T-helper 9 cell (primary cell): ENCODE results near the gene MTURN.
A peak's percentile ranks its signal among the peaks of the same experiment; 100 is the strongest.
"Not testable (repeated sequence)": the region's sequence is repeated elsewhere in the genome, so short reads cannot be mapped to it uniquely, and the experiment has no call there.

Experiments used
- DNase-seq: peaks from one replicate; pipeline ENCODE4 v3.0.0-alpha.2; 2020
- total RNA-seq, 2 donors: gene quantifications; one replicate each; lab custom pipeline; 2026; lab: John Stamatoyannopoulos, UW

MTURN gene
- 22.2 to 44.9 reads per million in 2 donors for total RNA-seq

DNA sequence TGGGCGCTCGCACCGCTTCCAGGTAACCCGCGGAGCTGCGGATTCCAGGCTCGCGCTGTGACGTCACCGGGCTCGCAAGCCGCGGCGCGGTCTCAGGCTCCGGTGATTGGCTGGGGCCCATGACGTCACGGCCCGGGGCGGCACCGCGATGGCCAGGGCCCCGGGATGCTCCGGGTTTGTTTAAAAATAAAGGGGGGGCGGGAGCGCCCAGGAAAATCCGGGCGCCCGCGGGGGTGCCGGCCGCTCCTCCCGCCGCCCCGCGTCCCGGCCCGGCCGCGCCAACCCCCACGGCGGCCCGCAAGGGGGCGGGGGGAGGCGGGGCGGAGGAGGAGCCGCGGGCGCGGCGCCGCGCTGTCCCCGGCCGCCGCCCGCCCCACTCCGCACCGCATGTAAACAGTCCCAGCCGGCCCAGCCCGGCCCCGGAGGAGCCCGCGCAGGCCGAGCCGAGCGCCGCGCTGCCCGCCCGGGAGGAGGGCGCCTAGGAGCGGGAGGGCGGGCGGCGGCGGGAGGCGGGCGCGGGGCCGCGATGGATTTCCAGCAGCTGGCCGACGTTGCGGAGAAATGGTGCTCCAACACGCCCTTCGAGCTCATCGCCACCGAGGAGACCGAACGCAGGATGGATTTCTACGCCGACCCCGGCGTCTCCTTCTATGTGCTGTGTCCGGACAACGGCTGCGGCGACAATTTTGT lies at the start of gene MTURN:
Gene MTURN (plus strand): TSS at position 376 of the 690 bp plus-strand sequence. CDS start 151 bp downstream, at position 527.
- peak; percentile 89 for DNase-seq

DNA sequence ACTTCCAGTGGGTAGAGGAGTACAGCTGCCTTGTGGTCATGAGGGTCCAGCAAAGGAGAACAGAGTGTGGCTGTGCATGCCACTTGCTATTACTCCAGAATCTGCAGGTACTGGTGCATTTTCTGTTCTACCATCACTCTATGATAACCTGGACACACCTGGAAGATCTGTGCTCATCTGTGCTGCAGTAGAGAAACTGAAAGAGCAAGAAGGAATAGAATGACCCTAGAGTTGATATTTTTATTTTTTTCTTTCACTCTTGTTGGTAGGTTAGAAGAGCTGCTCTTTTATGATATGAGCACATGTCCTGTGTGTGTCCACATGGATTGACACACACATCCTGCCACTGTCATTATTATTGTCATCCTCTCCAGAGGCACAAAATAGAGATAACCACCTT lies 48.3 kb upstream of the MTURN start:
- no peak for DNase-seq

GRCh38 chr7:30087371-30087770 lies 47.4 kb upstream of the MTURN start:
- no peak for DNase-seq

DNA sequence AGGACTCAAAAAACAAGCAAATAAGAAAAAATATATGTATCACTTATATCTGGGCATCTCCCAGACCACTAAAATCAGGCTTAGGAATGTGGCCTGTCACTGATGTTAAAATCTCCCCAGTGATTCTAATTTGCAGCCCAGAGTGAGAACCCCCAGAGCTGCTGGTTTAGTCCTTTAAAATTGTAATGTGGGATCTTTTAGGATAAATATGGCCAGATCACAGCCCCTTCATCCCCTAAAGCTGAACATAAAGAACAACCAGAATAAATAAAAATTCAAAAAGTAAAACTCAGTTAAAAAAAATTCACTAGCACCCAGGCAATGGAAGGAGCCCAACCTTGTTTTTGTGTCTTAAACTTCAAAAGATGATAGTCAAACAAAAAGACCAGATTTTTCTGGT lies 46.4 kb upstream of the MTURN start:
- DNase-seq = no peak

GRCh38 chr7:30090111-30090510 lies 44.7 kb upstream of the MTURN start:
- DNase-seq = no peak

GRCh38 chr7:30091491-30091912 lies 43.3 kb upstream of the MTURN start:
- no peak for DNase-seq

- no peak for DNase-seq
These were observed 42.8 kb upstream of the MTURN start for GRCh38 chr7:30091987-30092386.

DNA sequence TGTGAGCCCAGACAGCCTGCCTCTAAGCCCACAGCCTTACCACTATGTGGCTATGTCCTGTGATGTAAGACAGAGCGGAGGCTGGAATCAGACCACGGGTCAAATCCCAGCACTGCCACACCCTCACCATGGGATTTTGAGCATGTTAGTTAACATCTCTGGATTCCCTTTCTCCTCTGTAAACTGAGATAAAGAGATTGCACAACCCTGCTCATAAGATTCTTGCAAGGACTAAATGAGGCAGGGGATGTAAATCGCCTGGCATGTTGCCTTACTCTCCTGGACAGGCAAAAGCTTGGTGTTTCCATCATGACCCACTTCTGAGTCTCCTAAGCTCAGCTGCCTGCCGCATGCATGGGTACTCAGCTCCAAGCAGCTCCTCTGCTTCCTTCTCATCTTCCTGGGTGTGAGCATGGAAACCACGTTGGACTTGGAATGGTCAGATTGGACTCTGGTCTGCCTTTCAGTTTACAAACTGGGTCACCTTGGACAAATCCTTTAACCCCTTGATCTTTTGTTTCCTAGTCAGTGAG lies 41.3 kb upstream of the MTURN start:
- DNase-seq = no peak

DNA sequence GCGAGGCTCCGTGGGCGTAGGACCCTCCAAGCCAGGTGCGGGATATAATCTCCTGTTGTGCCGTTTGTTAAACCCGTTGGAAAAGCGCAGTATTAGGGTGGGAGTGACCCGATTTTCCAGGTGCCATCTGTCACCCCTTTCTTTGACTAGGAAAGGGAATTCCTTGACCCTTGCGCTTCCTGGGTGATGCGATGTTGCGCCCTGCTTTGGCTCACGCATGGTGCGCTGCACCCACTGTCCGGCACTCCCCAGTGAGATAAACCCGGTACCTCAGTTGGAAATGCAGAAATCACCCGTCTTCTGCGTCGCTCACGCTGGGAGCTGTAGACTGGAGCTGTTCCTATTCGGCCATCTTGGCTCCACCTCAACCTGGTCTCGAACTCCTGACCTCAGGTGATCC lies 36.2 kb upstream of the MTURN start:
- not testable (repeated sequence) for DNase-seq

DNA sequence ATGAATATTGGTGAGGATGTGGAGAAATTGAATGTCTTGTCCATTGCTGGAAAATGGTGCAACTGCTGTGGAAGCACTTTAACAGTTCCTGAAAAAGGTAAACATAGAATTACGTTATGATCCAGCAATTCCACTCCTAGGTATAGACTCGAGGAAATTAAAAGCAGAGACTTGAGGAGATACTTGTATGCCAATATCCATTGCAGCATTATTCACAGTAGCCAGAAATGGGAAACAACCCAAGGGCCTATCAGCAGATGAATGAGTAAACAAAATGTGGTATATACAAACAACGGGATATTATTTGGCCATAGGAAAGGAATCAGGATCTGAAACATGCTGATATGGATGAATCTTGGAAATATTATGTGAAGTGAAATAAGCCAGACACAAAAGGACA lies 32.5 kb upstream of the MTURN start:
- DNase-seq = no peak

DNA sequence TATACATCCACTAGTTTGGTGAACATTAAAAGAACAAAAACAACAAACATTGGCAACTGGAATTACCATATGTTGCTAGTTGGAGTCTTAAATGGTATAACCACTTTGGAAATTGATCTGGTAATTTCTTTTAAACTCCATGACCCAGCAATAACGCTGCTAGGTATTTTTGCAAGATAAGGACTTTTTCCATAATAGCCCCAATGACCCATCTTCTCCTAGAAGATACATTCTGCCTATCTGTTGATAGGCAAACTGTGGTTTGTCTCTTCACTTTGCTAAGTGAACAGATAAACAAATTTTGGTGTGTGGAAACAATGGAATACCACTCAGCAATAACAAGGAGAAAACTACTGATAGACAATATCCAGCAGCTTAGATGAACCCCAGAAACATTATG lies 30.6 kb upstream of the MTURN start:
- DNase-seq = no peak

GRCh38 chr7:30112103-30112713 lies 22.6 kb upstream of the MTURN start:
- no peak for DNase-seq

- DNase-seq = no peak
These were observed 21.6 kb upstream of the MTURN start for GRCh38 chr7:30113144-30113543.

DNA sequence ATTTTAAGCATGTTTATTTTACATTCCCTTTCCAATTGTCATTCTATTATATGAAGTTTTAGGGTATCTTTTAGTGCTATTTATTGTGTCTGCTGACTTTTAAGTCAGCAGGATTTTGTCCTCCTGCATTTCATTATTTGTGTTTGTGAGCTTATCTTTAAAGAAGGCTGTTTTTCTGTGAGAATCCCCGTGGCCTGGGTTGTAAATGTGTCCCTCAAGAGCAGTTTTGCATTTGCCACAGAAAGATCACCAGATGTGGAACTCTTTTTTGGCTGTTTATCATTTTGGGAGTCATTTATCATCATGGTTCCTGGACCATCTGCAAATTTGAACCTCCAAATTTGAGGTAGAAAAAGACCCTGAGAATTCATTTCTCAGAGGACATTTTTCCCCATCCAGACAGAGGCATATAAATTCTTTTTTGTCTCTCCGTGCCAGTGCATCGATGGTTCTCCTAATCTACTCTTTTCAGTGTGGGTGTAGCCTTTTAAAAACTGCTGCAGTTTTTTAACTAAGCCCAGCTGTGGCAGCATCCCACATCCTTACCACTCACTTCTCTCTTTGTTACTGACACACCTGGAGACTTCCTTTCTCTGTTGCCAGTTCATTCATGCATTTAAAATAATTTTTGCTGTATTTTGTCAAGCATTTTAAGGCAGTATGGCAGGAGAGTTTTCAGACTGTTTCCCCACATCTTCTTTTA lies 20.1 kb upstream of the MTURN start:
- no peak for DNase-seq

DNA sequence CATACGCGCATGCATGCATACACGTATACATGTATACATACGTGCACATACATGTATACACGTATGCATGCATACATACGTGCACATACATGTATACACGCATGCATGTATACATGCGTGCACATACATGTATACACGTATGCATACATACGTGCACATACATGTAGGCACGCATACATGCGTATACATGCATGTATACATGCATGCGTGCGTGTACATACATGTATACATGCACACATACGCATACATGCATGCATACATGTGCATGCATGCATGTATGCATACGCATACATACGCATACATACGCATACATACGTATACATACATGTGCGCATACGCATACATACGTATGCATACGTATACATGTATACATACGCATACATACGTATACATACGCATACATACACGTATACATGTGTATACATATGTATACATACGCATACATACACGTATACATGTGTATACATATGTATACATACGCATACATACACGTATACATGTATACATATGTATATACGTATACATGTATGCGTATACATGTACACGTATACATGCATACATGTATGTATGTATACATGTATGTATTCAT lies 19.0 kb upstream of the MTURN start:
- no peak for DNase-seq

- DNase-seq = no peak
These were observed 18.0 kb upstream of the MTURN start for GRCh38 chr7:30116771-30117170.

- DNase-seq = no peak
These were observed 16.9 kb upstream of the MTURN start for GRCh38 chr7:30117896-30118295.

DNA sequence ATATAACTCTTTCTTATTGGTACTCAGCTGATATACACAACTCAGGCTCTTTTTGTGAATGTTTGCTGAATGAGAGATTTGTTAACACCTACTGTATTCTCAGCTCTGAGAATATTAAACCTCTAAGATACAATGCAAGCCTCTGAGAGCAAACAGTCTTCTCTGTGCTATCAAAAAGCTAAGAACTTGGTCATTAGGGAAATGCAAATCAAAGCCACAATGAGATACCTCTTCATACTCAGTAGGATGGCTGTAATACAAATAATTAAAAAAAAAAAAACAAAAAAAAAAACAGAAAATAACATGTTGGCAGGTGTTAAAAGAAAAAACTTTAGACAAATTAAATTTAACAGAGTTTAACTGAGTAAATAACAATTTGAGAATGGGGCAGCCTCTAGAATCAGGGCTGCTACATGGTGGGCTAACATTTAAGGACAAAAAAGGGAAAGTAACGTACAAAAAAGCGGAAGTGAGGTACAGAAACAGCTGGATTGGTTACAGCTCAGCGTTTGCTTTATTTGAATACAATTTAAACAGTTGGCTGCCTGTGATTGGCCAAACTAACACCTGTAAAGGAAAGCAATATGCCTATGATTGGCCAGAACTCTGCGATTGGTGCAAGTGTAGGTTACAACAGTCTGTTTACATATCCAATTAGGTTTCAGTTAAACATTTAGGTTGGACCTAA lies 14.8 kb upstream of the MTURN start:
- no peak for DNase-seq

- DNase-seq = no peak
These were observed 813 bp upstream of the MTURN start for GRCh38 chr7:30133736-30134610.

- peak; percentile 28 for DNase-seq
These were observed 723 bp downstream of the MTURN start for GRCh38 chr7:30135301-30136116.
